GM12878 (cell line): ENCODE data around the gene RABEP1.

Experiments used
- CREM ChIP-seq: IDR thresholded peaks from 2 replicates; pipeline ENCODE4 v1.6.1; 2014; ENCODE audit warnings: antibody characterized with exemption, low read depth
- PKNOX1 ChIP-seq: fragments of 450-650 bp; IDR thresholded peaks from 2 replicates; pipeline ENCODE4 v1.6.1; 2016; ENCODE audit warnings: mild to moderate bottlenecking
- POLR2A ChIP-seq: IDR thresholded peaks from 2 replicates; pipeline ENCODE4 v1.6.1; 2011; ENCODE audit warnings: low read depth, mild to moderate bottlenecking, low read length

DNA sequence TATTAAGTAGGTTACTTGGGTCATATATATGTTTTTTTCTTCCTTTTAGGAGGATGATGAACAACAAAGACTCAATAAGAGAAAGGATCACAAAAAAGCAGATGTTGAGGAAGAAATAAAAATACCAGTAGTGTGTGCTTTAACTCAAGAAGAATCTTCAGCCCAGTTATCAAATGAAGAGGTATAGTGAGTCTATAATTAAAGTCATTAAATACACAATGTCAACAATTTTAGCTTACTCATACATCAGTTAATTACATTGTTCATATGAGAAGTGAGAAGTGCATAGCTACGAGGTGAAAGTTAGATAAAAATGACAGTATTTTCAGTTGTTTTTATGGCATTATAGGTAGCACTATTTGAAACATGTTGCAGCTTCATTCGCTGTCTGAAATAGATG, 72.2 kb downstream of the RABEP1 start:
- TF ChIP-seq POLR2A (no peak), CREM (no peak), PKNOX1 (no peak)
